ENCODE results near the gene USP49.

The USP49 gene

GRCh38 chr6:41878246-41878645 lies 16.9 kb downstream of the USP49 start:
- FAIRE-seq: no peak
- peak; percentile 46 for DNase-seq (ENCODE audit: insufficient read length, low spot score)

DNA sequence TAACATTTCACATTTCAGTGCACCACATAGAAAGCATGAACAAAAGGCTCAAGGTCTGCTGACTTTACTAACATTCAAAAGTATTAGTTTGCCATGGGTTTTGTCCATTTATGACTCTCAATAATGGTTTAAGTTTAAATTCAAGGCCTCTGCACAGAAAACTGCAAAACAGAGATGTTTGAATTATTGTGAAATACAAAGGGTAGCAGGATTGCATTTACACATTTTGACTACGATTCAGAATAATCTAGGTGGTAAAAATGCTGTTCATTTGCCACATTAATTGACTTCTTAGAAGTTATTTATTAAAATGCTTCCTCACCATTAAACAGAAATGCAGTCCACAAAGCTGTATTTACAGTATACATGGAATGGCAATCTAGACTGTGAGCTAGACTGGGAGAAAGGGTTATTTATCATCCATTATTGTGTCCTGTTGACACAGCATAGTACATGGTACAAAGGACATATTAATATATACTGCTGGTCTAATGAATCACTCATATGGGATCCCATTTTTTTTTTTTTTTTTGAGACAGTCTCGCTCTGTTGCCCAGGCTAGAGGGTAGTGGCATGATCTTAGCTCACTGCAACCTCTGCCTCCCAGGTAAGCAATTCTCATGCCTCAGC lies 18.0 kb downstream of the USP49 start:
- FAIRE-seq (no peak), DNase-seq (ENCODE audit: insufficient read length, low spot score) (no peak)

GRCh38 chr6:41874741-41875140 lies 20.4 kb downstream of the USP49 start:
- FAIRE-seq (no peak), DNase-seq (ENCODE audit: insufficient read length, low spot score) (no peak)

DNA sequence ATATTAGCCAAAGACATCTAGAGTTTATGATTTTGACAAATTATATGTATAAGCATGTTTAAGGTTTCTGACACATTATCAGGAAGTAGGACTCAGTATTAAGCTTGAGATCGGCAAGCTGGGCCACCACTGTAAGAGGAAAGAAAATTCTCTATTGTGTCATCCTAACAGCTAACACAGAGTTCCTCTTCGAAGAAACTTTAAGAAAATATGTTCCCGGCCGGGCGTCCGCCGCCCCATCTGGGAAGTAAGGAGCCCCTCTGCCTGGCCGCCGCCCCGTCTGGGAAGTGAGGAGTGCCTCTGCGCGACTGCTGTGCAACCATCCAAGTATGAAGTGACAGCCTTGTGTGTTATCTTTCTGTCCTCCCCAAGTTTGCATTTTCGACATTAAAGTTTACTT lies 23.0 kb downstream of the USP49 start:
- DNase-seq (ENCODE audit: insufficient read length, low spot score): no peak
- FAIRE-seq: no peak

DNA sequence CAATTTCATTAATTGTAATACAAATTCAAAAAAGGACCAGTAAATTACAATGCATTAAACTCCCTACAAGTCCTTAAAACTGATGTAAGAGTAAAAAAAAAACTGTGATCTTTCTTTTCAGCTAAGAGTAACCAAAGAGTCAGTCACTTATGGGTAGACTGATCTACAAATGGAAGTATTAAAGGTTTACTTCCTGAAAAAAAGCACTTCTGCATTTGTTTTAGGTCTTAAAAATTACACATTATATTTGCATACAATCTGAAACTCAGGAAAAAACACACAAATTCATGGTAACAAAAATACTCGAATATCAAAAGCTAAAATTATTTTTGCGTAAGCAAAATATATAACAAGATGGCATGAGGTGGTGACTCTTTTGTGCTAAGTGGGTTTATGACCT lies 23.5 kb downstream of the USP49 start:
- FAIRE-seq (no peak), DNase-seq (ENCODE audit: insufficient read length, low spot score) (no peak)

DNA sequence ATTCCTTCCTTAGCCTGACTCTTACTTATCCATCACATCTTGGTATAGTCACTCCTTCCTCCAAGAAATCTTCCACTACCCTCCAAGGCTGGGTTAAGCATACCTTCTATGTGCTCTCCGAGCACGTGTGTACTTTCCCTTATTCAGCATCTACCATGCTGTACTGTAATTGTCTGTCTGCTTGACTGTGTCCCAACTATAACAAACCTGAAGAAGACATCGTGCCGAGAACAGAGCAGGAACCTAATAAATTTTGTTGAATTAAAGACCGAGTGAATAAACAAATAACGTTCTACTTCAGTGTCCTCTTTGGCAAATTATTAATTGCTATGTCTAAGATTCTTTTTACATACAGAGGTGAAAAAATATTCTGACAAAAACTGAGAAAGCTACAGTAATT lies 35.8 kb downstream of the USP49 start:
- FAIRE-seq (peak; percentile 69), DNase-seq (ENCODE audit: insufficient read length, low spot score) (no peak)

- no peak for DNase-seq (ENCODE audit: insufficient read length, low spot score)
Observed at GRCh38 chr6:41858703-41859102, 36.5 kb downstream of the USP49 start.

GRCh38 chr6:41850861-41851260 lies 44.3 kb downstream of the USP49 start:
- no peak for FAIRE-seq

More at GRCh38 chr6:41858703-41859102, 36.5 kb downstream of the USP49 start:
- FAIRE-seq: no peak

GRCh38 chr6:41846666-41847237 lies 48.4 kb downstream of the USP49 start:
- FAIRE-seq (peak; percentile 62), DNase-seq (ENCODE audit: insufficient read length, low spot score) (peak; percentile 85)

More at GRCh38 chr6:41850861-41851260, 44.3 kb downstream of the USP49 start:
- no peak for DNase-seq (ENCODE audit: insufficient read length, low spot score)

DNA sequence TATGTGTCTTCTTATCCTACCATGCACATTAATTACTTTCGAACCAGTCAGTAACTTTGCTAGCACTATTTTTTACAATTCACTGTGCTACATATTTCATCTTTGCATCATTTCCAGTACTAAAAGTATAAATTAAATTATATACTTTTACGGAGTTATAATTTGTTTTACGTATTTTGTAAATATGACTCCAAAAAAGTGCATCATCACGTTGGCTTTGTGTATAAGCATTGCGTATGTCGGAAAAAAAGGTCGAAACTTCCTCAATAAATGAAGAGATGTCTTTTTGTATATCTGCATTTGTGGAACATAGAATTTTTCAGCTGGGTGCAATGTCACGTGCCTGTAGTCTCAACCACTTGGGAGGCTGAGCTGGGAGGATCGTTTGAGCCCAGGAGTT lies 52.0 kb downstream of the USP49 start:
- no peak for DNase-seq (ENCODE audit: insufficient read length, low spot score)
- no peak for FAIRE-seq

DNA sequence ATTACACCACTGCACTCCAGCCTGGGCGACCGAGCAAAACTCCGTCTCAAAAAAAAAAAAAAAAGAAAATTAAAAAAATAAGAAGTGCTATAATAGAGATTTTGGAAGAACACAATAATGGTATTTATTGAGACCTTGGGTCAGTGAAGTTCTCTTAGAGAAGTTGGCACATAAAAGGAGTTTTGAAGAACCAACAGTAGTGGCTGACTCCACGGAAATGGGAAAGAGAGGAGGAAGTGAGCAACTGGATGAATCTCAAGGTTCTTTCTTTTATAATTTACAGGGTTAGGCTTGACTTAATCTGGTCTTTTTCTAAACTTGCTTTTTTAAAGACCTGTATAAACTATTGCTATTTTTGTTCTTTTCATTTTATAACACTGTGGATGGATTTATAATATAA lies 54.8 kb downstream of the USP49 start:
- FAIRE-seq (no peak), DNase-seq (ENCODE audit: insufficient read length, low spot score) (no peak)

DNA sequence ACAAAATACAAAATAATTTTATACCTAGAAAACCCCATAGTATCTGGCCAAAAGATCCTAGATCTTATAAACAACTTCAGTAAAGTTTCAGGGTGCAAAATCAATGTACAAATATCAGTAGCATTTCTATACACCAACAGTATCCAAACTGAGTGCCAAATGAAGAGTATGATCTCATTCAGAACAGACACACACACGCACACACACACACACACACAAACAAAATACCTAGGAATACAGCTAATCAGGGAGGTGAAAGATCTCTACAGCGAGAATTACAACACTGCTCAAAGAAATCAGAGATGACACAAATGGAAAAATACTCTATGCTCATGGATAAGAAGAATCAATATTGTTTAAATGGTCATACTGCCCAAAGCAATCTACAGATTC lies 58.5 kb downstream of the USP49 start:
- peak; percentile 13 for FAIRE-seq
- DNase-seq (ENCODE audit: insufficient read length, low spot score): no peak

- no peak for FAIRE-seq
- no peak for DNase-seq (ENCODE audit: insufficient read length, low spot score)
Observed at GRCh38 chr6:41836022-41836659, 59.0 kb downstream of the USP49 start.

DNA sequence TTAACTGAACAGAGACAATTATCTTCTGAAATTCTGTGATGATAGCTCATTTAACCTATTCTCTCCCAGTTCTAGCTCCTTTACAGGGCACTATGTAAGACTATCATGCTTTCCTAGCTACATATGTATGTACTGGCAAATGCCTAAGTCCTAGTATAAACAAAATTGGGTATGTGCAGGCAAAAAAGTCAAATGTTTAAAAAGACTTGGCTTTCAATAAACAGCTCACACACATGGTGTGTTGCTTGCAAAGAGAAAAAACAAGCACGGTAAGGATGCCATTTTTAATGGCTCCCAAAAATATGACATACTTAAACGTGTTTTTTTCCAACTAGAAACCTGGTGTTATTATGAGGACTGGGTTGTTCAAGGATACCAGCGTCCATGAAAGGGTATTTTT lies 62.9 kb downstream of the USP49 start:
- DNase-seq (ENCODE audit: insufficient read length, low spot score) (no peak), FAIRE-seq (no peak)

GRCh38 chr6:41826343-41827022 lies 68.7 kb downstream of the USP49 start:
- FAIRE-seq (no peak), DNase-seq (ENCODE audit: insufficient read length, low spot score) (no peak)

DNA sequence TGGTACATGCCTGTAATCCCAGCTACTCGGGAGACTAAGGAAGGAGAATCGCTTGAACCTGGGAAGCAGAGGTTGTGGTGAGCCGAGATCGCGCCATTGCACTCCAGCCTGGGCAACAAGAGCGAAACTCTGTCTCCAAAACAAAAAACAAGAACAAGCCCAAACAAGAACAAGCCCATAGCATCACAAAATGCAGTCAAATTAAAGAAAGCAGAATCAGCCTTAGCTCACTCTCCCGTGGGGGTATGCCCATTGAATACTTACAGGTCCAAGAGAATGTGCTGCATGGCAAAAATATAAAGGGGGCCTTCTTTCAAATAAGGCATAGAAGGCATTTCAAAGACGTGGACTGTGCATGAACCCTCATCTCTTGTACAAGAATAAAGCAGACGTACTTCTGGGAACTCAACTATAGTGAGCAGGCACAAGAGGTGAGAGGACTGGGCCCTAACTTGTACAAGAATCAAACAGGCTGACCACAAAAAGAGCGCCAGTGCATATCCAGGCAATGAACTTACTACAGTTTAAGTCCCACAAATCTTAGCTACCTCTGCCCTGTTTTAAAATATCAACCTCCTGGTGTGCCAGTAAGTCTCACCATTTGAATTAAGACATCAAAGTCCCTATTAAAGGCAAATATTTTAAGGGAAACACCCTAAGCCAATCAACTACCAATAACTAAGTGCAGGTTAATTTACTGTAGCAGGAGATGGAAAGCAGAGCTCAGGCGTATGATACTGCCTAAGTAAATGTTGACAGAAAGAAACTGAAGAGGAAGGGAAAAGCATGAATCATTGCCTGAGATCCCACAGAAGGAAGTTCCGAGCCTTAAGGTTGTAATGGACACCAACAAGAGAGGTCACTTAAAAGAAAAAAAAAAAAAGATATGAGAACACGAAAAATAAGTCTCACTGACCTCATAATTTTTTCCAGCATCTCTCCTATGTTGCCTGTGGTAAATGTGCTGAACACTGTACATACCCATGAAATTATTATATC lies 70.3 kb downstream of the USP49 start:
- FAIRE-seq (no peak), DNase-seq (ENCODE audit: insufficient read length, low spot score) (no peak)

- no peak for FAIRE-seq
- no peak for DNase-seq (ENCODE audit: insufficient read length, low spot score)
Observed at GRCh38 chr6:41823178-41823577, 72.0 kb downstream of the USP49 start.

- DNase-seq (ENCODE audit: insufficient read length, low spot score) (no peak), FAIRE-seq (no peak)
Observed at GRCh38 chr6:41822021-41822420, 73.2 kb downstream of the USP49 start.

DNA sequence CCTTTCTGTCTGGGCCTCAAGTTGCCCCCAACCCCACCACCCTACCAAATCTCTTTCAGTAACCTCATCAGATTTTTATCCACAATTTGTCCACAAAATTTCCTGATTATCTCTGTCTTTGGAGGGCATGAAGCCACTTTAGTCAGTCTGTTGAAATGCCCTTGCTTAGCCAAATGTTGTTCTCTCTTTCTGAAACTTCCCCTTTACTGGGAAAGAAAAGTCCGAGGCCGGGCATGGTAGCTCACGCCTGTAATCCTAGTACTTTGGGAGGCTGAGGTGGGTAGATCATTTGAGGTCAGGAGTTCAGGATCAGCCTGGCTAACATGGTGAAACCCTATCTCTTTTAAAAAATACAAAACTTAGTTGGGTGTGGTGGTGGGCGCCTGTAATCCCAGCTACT lies 73.9 kb downstream of the USP49 start:
- no peak for DNase-seq (ENCODE audit: insufficient read length, low spot score)

DNA sequence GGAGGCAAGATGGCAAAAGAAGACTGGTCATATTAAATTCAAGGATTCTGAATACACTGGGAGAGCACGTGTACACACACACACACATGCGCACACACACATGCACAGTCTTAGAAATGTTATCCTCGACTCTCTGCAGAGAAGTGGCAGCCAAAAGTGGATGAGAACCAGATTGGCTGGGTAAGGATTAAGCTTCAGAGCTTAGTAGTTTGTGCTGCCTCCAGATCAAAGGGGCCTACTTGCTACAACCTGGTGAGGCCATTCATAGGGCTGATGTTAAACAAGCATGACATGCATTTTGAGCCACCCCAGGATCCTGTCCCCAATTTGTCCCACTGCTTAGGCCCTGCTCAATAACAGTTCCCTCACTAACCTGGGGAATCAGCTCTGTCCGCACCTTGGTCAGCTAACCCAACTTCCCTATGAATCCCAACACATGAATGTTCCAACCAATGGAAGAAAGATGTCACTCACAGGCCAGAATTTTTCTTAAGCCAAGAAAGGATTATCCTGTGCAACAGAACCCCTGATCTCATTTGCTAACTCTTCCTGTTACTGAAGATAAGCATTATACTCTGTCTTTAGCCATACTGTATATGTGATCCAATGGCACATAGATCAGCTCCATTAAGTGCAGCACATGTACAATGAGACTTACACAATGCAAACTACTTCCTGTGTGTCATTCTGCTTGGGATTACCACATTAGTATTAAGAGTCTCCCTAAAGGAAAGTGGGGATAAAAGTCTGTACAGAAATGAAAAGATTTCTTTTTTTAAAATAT lies 76.7 kb downstream of the USP49 start:
- peak; percentile 26 for FAIRE-seq

More for the DNA sequence above, 73.9 kb downstream of the USP49 start:
- FAIRE-seq: no peak

More for the DNA sequence above, 76.7 kb downstream of the USP49 start:
- no peak for DNase-seq (ENCODE audit: insufficient read length, low spot score)
